Mesenchymal stem cell (in vitro differentiated cells and primary cell): ENCODE measurements around the gene ATP11C.

Experiments used
- DNase-seq: peaks from one replicate; pipeline ENCODE4 v3.0.0-alpha.2; 2013
- H2AFZ ChIP-seq: one replicate; pipeline ENCODE4 v1.6.1; 2013; ENCODE audit warnings: low read depth, mild to moderate bottlenecking, control low read depth, inconsistent platforms, low read length, moderate library complexity
- H2AK5ac ChIP-seq: 2 replicates; pipeline ENCODE4 v1.6.1; 2013; ENCODE audit warnings: low read length, moderate library complexity, mild to moderate bottlenecking, inconsistent platforms; ENCODE audit not compliant: severe bottlenecking
- H2BK120ac ChIP-seq: one replicate; pipeline ENCODE4 v1.6.1; 2013; ENCODE audit warnings: low read depth, mild to moderate bottlenecking, inconsistent platforms, low read length, moderate library complexity
- H2BK12ac ChIP-seq, 2 experiments: one replicate each; pipeline ENCODE4 v1.6.1; 2013; ENCODE audit warnings: inconsistent platforms in 2 of 2, low read length in 2 of 2, mild to moderate bottlenecking in 2 of 2, moderate library complexity in 2 of 2, control low read depth in 1 of 2
- H2BK15ac ChIP-seq: one replicate; pipeline ENCODE4 v1.6.1; 2013; ENCODE audit warnings: mild to moderate bottlenecking, low read depth, inconsistent platforms; ENCODE audit not compliant: poor library complexity, severe bottlenecking
- H2BK5ac ChIP-seq: 2 replicates; pipeline ENCODE4 v1.6.1; 2013; ENCODE audit warnings: low read depth, mild to moderate bottlenecking, low read length, control low read depth, inconsistent platforms; ENCODE audit not compliant: poor library complexity, severe bottlenecking
- H3K14ac ChIP-seq, 2 experiments: one replicate each; pipeline ENCODE4 v1.6.1; 2013; ENCODE audit warnings: inconsistent platforms in 2 of 2, low read length in 2 of 2, control low read depth in 1 of 2, mild to moderate bottlenecking in 1 of 2, moderate library complexity in 1 of 2
- H3K18ac ChIP-seq, 2 experiments: one replicate each; pipeline ENCODE4 v1.6.1; 2013; ENCODE audit warnings: inconsistent platforms in 2 of 2, low read length in 2 of 2, control low read depth in 1 of 2, low read depth in 1 of 2, mild to moderate bottlenecking in 1 of 2
- H3K23ac ChIP-seq, 2 experiments: one replicate each; pipeline ENCODE4 v1.6.1; 2013; ENCODE audit warnings: inconsistent platforms in 2 of 2, low read length in 2 of 2, mild to moderate bottlenecking in 2 of 2, moderate library complexity in 2 of 2, control low read depth in 1 of 2
- H3K27ac ChIP-seq: 2 replicates; pipeline ENCODE4 v1.5.1; 2013; ENCODE audit warnings: mild to moderate bottlenecking, moderate library complexity, low read length, control low read depth, inconsistent platforms; ENCODE audit not compliant: poor library complexity, severe bottlenecking
- H3K27me3 ChIP-seq, 2 experiments: 2 replicates each; pipeline versions ENCODE4 v1.6.1 to v1.7.0; 2013; ENCODE audit warnings: low read length in 2 of 2, mild to moderate bottlenecking in 2 of 2, moderate library complexity in 2 of 2, control low read depth in 1 of 2, inconsistent platforms in 1 of 2; ENCODE audit not compliant: control insufficient read depth in 1 of 2, insufficient read depth in 1 of 2
- H3K36me3 ChIP-seq, 2 experiments: 2 replicates each; pipeline versions ENCODE4 v1.6.1 to v1.7.0; 2013; ENCODE audit warnings: low read length in 2 of 2, control low read depth in 1 of 2, inconsistent platforms in 1 of 2, low read depth in 1 of 2, mild to moderate bottlenecking in 1 of 2; ENCODE audit not compliant: insufficient read depth in 2 of 2, control insufficient read depth in 1 of 2
- H3K4ac ChIP-seq, 2 experiments: one replicate each; pipeline ENCODE4 v1.6.1; 2013; ENCODE audit warnings: inconsistent platforms in 2 of 2, low read length in 2 of 2, mild to moderate bottlenecking in 2 of 2, moderate library complexity in 2 of 2, control low read depth in 1 of 2, low read depth in 1 of 2
- H3K4me1 ChIP-seq: 2 replicates; pipeline ENCODE4 v1.6.1; 2013; ENCODE audit warnings: low read depth, low read length, control low read depth; ENCODE audit not compliant: control insufficient read depth, insufficient read depth
- H3K4me2 ChIP-seq: 2 replicates; pipeline ENCODE4 v1.6.1; 2013; ENCODE audit warnings: low read length, mild to moderate bottlenecking, inconsistent platforms; ENCODE audit not compliant: poor library complexity, severe bottlenecking
- H3K4me3 ChIP-seq, 2 experiments: 2 replicates each; pipeline versions ENCODE4 v1.5.1 to v1.7.0; 2013; ENCODE audit warnings: low read length in 2 of 2, mild to moderate bottlenecking in 2 of 2, control low read depth in 1 of 2, low read depth in 1 of 2; ENCODE audit not compliant: insufficient read depth in 1 of 2
- H3K79me1 ChIP-seq: replicated peaks from 2 replicates; pipeline ENCODE4 v1.6.1; 2013; ENCODE audit warnings: mild to moderate bottlenecking, control low read depth, low read length, inconsistent platforms; ENCODE audit not compliant: poor library complexity, severe bottlenecking
- H3K9ac ChIP-seq: 2 replicates; pipeline ENCODE4 v1.7.0; 2013; ENCODE audit warnings: mild to moderate bottlenecking, low read length, moderate library complexity
- H3K9me3 ChIP-seq: 2 replicates; pipeline ENCODE4 v1.7.0; 2013; ENCODE audit warnings: mild to moderate bottlenecking, low read length; ENCODE audit not compliant: control insufficient read depth
- H4K8ac ChIP-seq: one replicate; pipeline ENCODE4 v1.6.1; 2013; ENCODE audit warnings: inconsistent platforms, mild to moderate bottlenecking, low read length, moderate library complexity
- H4K91ac ChIP-seq: one replicate; pipeline ENCODE4 v1.6.1; 2013; ENCODE audit warnings: mild to moderate bottlenecking, low read length, inconsistent platforms
- WGBS: methylation state at CpG from one replicate; pipeline ENCODE4 v1.1.7; 2013; ENCODE audit warnings: mixed read lengths; 5-methylcytosine and 5-hydroxymethylcytosine counted together

ATP11C gene

DNA sequence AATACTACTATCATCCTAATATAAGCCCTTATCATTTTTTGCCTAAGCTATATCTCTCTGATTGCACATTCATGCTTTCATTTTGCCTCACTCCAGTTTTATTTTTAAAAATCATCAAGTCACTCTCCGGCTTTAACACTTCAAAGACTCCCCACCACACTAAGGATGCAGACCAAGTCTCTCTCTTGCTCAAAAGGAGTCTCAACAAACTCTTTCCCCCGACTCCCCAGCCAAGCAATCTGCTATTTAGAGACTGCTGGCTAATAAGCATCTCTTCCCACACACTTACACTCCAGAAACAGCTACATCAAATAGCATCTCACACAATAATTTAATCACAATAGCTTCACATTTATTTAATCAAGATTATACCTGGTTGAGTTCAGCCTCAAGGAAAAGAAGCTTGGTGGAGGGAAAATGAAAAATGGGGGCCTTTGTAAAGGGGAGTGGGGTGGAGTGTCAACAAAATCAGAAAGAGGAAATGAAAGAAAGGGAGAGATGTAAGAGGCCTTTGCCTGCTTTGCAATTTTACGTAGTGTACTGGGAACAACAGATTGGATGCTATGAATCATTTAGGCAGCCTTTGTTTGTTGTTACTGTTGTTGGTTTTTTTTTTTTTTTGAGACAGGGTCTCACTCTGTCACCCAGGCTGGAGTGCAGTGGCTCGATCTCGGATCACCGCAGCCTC is 120.8 kb downstream of the ATP11C start:
- Histone ChIP-seq H2AFZ (no peak overlapping the region), H3K27me3 (no peaks in the 10 kb centered on the region), H3K4me3 (no peak overlapping the region), H2BK15ac (no peak overlapping the region), H3K18ac (no peak overlapping the region), H4K91ac (no peak overlapping the region), H3K23ac (no peak overlapping the region), H2BK12ac (no peak overlapping the region), H3K14ac (no peak overlapping the region), H3K4ac (no peak overlapping the region), H3K36me3 (peaks cover 0 to 24% of the 10 kb centered on the region in 2 experiments), H2AK5ac (no peak overlapping the region), H3K4me1 (no peaks in the 10 kb centered on the region), H3K9me3 (no peaks in the 10 kb centered on the region), H2BK5ac (no peak overlapping the region), H3K27ac (no peak overlapping the region), H3K4me2 (no peak overlapping the region), H2BK120ac (no peak overlapping the region), H3K79me1 (no peaks in the 10 kb centered on the region), H3K9ac (no peak overlapping the region), H4K8ac (no peak overlapping the region)
- 99% methylated on average over 4 of the region's 6 CpGs for WGBS
- DNase-seq = no peak

DNA sequence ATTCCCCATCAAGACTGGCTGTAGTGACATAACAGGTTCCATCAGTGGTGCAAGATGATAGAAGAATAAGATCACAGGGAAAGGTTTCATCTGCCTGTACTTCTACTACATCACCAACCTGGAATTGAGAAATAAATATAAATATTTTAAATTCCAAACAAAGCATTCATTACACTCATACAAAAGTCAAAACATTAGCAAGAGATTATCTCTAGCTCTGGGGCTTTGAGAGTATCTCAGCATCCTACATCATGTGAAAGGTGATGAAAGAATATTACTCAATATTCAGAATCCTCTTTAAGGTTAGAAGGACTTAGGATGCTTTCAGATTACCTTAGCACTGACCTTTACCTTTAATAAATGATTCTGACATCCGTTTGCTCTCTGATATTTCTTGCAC is 128.4 kb downstream of the ATP11C start:
- H3K36me3 ChIP-seq = peaks cover 0 to 25% of the 10 kb centered on the region in 2 experiments
- no peak overlapping the region for H2AK5ac ChIP-seq
- H4K8ac ChIP-seq = no peak overlapping the region
- no peak overlapping the region for H3K18ac ChIP-seq
- no peak overlapping the region for H3K4me3 ChIP-seq
- no peak overlapping the region for H2BK120ac ChIP-seq
- no peaks in the 10 kb centered on the region for H3K79me1 ChIP-seq
- no peaks in the 10 kb centered on the region for H3K9me3 ChIP-seq
- no peak overlapping the region for H2BK5ac ChIP-seq
- no peak overlapping the region for H2BK12ac ChIP-seq
- WGBS = 100% methylated on average over 1 of the region's 1 CpG
- no peak overlapping the region for H3K4ac ChIP-seq
- no peak overlapping the region for H3K27ac ChIP-seq
- no peak overlapping the region for H4K91ac ChIP-seq
- H2BK15ac ChIP-seq = no peak overlapping the region
- H3K27me3 ChIP-seq = no peaks in the 10 kb centered on the region
- H2AFZ ChIP-seq = no peak overlapping the region
- H3K4me1 ChIP-seq = no peaks in the 10 kb centered on the region
- no peak overlapping the region for H3K23ac ChIP-seq
- no peak overlapping the region for H3K9ac ChIP-seq
- H3K4me2 ChIP-seq = no peak overlapping the region
- no peak overlapping the region for H3K14ac ChIP-seq
- DNase-seq = no peak

DNA sequence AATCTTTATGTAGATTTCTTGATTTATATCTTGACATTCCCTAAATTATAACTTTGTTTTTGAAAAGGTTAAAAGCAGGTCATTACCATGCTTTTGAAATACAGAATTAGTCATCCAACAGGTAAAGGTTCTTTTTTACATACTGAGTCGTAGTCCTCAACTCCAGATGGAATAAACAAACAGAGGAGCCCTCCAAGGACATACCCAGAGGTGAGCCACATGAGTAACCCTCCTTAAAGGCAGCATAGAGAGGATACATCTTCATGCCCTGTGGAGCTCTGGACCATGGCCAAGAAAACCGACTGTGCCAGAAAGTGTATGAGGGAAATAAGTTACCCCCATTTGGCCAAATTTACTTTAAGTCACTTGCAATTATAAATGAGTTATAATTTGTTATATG is 129.6 kb downstream of the ATP11C start:
- no peak overlapping the region for H2BK12ac ChIP-seq

DNA sequence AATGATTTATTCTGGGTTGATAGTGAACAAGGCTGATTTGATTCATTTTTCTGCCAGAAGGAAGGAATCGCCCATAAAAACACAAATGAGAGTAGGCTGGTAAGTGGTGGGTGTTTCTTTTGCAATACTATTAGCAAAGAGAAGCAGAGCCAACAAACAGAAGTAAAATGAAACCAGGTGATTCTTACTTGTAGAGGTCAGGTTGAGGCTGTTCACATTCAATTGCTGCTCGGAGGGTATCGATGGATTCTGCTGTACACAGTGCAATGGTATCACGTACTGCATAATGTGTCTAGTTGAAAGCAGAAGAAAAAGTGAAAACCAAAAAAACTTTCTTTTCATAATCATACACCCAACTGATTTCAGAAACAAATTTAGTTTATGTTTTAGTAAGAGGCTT is 130.8 kb downstream of the ATP11C start:
- Histone ChIP-seq H3K4me1 (no peaks in the 10 kb centered on the region), H2BK120ac (no peak overlapping the region), H4K91ac (no peak overlapping the region), H4K8ac (no peak overlapping the region), H3K4me2 (no peak overlapping the region), H3K23ac (no peak overlapping the region), H2BK15ac (no peak overlapping the region), H2BK5ac (no peak overlapping the region), H3K36me3 (peaks cover 0 to 39% of the 10 kb centered on the region in 2 experiments), H3K14ac (no peak overlapping the region), H3K4ac (no peak overlapping the region), H3K4me3 (no peak overlapping the region), H2BK12ac (no peak overlapping the region), H3K9me3 (no peaks in the 10 kb centered on the region), H2AK5ac (no peak overlapping the region), H3K79me1 (no peaks in the 10 kb centered on the region), H3K18ac (no peak overlapping the region), H2AFZ (no peak overlapping the region), H3K27ac (no peak overlapping the region), H3K9ac (no peak overlapping the region), H3K27me3 (no peaks in the 10 kb centered on the region)
- no peak for DNase-seq
- WGBS = 94% methylated on average over 1 of the region's 4 CpGs

More for the DNA sequence above, 129.6 kb downstream of the ATP11C start:
- Histone ChIP-seq H2AFZ (no peak overlapping the region), H4K91ac (no peak overlapping the region), H3K9ac (no peak overlapping the region), H3K18ac (no peak overlapping the region), H3K4me1 (no peaks in the 10 kb centered on the region), H3K23ac (no peak overlapping the region), H3K27ac (no peak overlapping the region), H2AK5ac (no peak overlapping the region), H2BK120ac (no peak overlapping the region), H3K27me3 (no peaks in the 10 kb centered on the region), H2BK5ac (no peak overlapping the region), H3K4me2 (no peak overlapping the region), H3K79me1 (no peaks in the 10 kb centered on the region), H2BK15ac (no peak overlapping the region), H4K8ac (no peak overlapping the region), H3K9me3 (no peaks in the 10 kb centered on the region), H3K4me3 (no peak overlapping the region), H3K4ac (no peak overlapping the region), H3K14ac (no peak overlapping the region), H3K36me3 (peaks cover 0 to 32% of the 10 kb centered on the region in 2 experiments)
- DNase-seq = no peak
- WGBS = 67% methylated on average over 1 of the region's 2 CpGs
